ENCODE data around the gene GTF3C4.

Gene GTF3C4

GRCh38 chr9:132670457-132671391 is at the start of gene GTF3C4:
TSS of gene GTF3C4 (plus strand) at chr9:132670464. CDS start at chr9:132670599, 135 bp downstream.
- DNase-seq = peak; percentile 49

GRCh38 chr9:132622159-132622558 is 48.1 kb upstream of the GTF3C4 start:
- peak; percentile 96 for DNase-seq

- no peak for DNase-seq
These were observed 44.0 kb upstream of the GTF3C4 start for GRCh38 chr9:132626285-132626684.

GRCh38 chr9:132627106-132627505 is 43.2 kb upstream of the GTF3C4 start:
- DNase-seq = no peak

- DNase-seq = no peak
These were observed 42.7 kb upstream of the GTF3C4 start for GRCh38 chr9:132627594-132627993.

- DNase-seq = no peak
These were observed 41.5 kb upstream of the GTF3C4 start for GRCh38 chr9:132628746-132629145.

GRCh38 chr9:132630116-132630515 is 40.1 kb upstream of the GTF3C4 start:
- no peak for DNase-seq

- DNase-seq = no peak
These were observed 39.5 kb upstream of the GTF3C4 start for GRCh38 chr9:132630811-132631210.

- DNase-seq = no peak
These were observed 39.0 kb upstream of the GTF3C4 start for GRCh38 chr9:132631280-132631679.

GRCh38 chr9:132631685-132632084 is 38.6 kb upstream of the GTF3C4 start:
- DNase-seq = no peak

- no peak for DNase-seq
These were observed 37.7 kb upstream of the GTF3C4 start for GRCh38 chr9:132632413-132633129.

GRCh38 chr9:132634327-132634726 is 35.9 kb upstream of the GTF3C4 start:
- DNase-seq = no peak

GRCh38 chr9:132637351-132637750 is 32.9 kb upstream of the GTF3C4 start:
- peak; percentile 93 for DNase-seq

- peak; percentile 74 for DNase-seq
These were observed 32.5 kb upstream of the GTF3C4 start for GRCh38 chr9:132637801-132638200.

GRCh38 chr9:132638240-132638639 is 32.0 kb upstream of the GTF3C4 start:
- peak; percentile 29 for DNase-seq

- no peak for DNase-seq
These were observed 30.9 kb upstream of the GTF3C4 start for GRCh38 chr9:132639322-132639721.

GRCh38 chr9:132641216-132641615 is 29.0 kb upstream of the GTF3C4 start:
- DNase-seq = no peak

GRCh38 chr9:132644251-132644650 is 26.0 kb upstream of the GTF3C4 start:
- peak; percentile 26 for DNase-seq

- peak; percentile 21 for DNase-seq
These were observed 25.0 kb upstream of the GTF3C4 start for GRCh38 chr9:132645306-132645705.

- no peak for DNase-seq
These were observed 24.6 kb upstream of the GTF3C4 start for GRCh38 chr9:132645711-132646110.

- no peak for DNase-seq
These were observed 23.5 kb upstream of the GTF3C4 start for GRCh38 chr9:132646726-132647125.

- DNase-seq = no peak
These were observed 22.9 kb upstream of the GTF3C4 start for GRCh38 chr9:132647355-132647754.

- no peak for DNase-seq
These were observed 22.5 kb upstream of the GTF3C4 start for GRCh38 chr9:132647806-132648205.

GRCh38 chr9:132648283-132648682 is 22.0 kb upstream of the GTF3C4 start:
- DNase-seq = no peak
